H9 (cell line): ENCODE measurements around the gene ZNF638. TPM values are rescaled to one million over a fixed set of nuclear protein-coding genes. Genes with fewer than 3 reads are reported as not detected.

Experiments used
- DNase-seq: peaks from one replicate; pipeline ENCODE4 v3.0.0-alpha.2; 2017
- H2AFZ ChIP-seq: one replicate; pipeline ENCODE4 v1.6.1; 2013; ENCODE audit warnings: mild to moderate bottlenecking, low read length, control low read depth, moderate library complexity
- H2AK5ac ChIP-seq: 2 replicates; pipeline ENCODE4 v1.6.1; 2013; ENCODE audit warnings: low read length, control low read depth, mixed read lengths; ENCODE audit not compliant: insufficient read length
- H2BK120ac ChIP-seq: one replicate; pipeline ENCODE4 v1.6.1; 2013; ENCODE audit warnings: low read depth, mild to moderate bottlenecking, low read length, control low read depth, inconsistent platforms; ENCODE audit not compliant: poor library complexity, severe bottlenecking
- H2BK12ac ChIP-seq: 2 replicates; pipeline ENCODE4 v1.6.1; 2013; ENCODE audit warnings: low read length, control low read depth, mixed read lengths, low read depth; ENCODE audit not compliant: insufficient read length
- H2BK15ac ChIP-seq: 2 replicates; pipeline ENCODE4 v1.6.1; 2013; ENCODE audit warnings: low read depth, low read length, control low read depth
- H2BK20ac ChIP-seq: one replicate; pipeline ENCODE4 v1.6.1; 2013; ENCODE audit warnings: low read depth, mild to moderate bottlenecking, low read length, control low read depth, inconsistent platforms; ENCODE audit not compliant: poor library complexity, severe bottlenecking
- H2BK5ac ChIP-seq: 2 replicates; pipeline ENCODE4 v1.6.1; 2013; ENCODE audit warnings: low read length, control low read depth, mixed read lengths; ENCODE audit not compliant: insufficient read length
- H3K14ac ChIP-seq: 2 replicates; pipeline ENCODE4 v1.6.1; 2013; ENCODE audit warnings: low read length, control low read depth; ENCODE audit not compliant: insufficient read depth
- H3K18ac ChIP-seq: 2 replicates; pipeline ENCODE4 v1.6.1; 2013; ENCODE audit warnings: low read depth, mild to moderate bottlenecking, mixed read lengths, low read length, control low read depth; ENCODE audit not compliant: insufficient read length
- H3K23ac ChIP-seq: 2 replicates; pipeline ENCODE4 v1.6.1; 2013; ENCODE audit warnings: low read length, control low read depth, mixed read lengths, low read depth; ENCODE audit not compliant: insufficient read length
- H3K23me2 ChIP-seq: 2 replicates; pipeline ENCODE4 v1.6.1; 2013; ENCODE audit warnings: low read depth, mild to moderate bottlenecking, mixed read lengths, low read length, control low read depth; ENCODE audit not compliant: insufficient read length, poor library complexity, severe bottlenecking
- H3K27ac ChIP-seq: 2 replicates; pipeline ENCODE4 v1.5.1; 2013; ENCODE audit warnings: low read length, control low read depth, mixed read lengths, low read depth; ENCODE audit not compliant: insufficient read length
- H3K27me3 ChIP-seq: 2 replicates; pipeline ENCODE4 v1.6.1; 2013; ENCODE audit warnings: low read length, control low read depth, inconsistent platforms; ENCODE audit not compliant: insufficient read depth
- H3K4ac ChIP-seq: 2 replicates; pipeline ENCODE4 v1.6.1; 2013; ENCODE audit warnings: low read depth, mild to moderate bottlenecking, control low read depth, inconsistent platforms, low read length, moderate library complexity
- H3K4me1 ChIP-seq: 2 replicates; pipeline ENCODE4 v1.6.1; 2013; ENCODE audit warnings: low read length, control low read depth, inconsistent platforms; ENCODE audit not compliant: insufficient read depth
- H3K4me2 ChIP-seq: 2 replicates; pipeline ENCODE4 v1.6.1; 2013; ENCODE audit warnings: low read length, control low read depth, mixed read lengths; ENCODE audit not compliant: insufficient read length, insufficient read depth
- H3K56ac ChIP-seq: 2 replicates; pipeline ENCODE4 v1.6.1; 2013; ENCODE audit warnings: low read depth, mild to moderate bottlenecking, mixed read lengths, low read length, control low read depth; ENCODE audit not compliant: insufficient read length
- H3K79me1 ChIP-seq: 2 replicates; pipeline ENCODE4 v1.6.1; 2013; ENCODE audit warnings: low read depth, mild to moderate bottlenecking, moderate library complexity, low read length, control low read depth, inconsistent platforms; ENCODE audit not compliant: insufficient read depth, poor library complexity, severe bottlenecking
- H3K79me2 ChIP-seq: 2 replicates; pipeline ENCODE4 v1.6.1; 2013; ENCODE audit warnings: low read length, control low read depth, inconsistent platforms; ENCODE audit not compliant: insufficient read depth
- H3K9ac ChIP-seq: 2 replicates; pipeline ENCODE4 v1.6.1; 2013; ENCODE audit warnings: low read length, control low read depth, mixed read lengths; ENCODE audit not compliant: insufficient read length; ENCODE audit errors: extremely low read depth
- H3K9me3 ChIP-seq: one replicate; pipeline ENCODE4 v1.6.1; 2013; ENCODE audit warnings: low read depth, low read length, inconsistent platforms; ENCODE audit not compliant: control insufficient read depth
- H3T11ph ChIP-seq: one replicate; pipeline ENCODE4 v1.6.1; 2013; ENCODE audit warnings: mild to moderate bottlenecking, low read length, control low read depth, inconsistent platforms
- H4K20me1 ChIP-seq: one replicate; pipeline ENCODE4 v1.6.1; 2013; ENCODE audit not compliant: control insufficient read depth, insufficient read length, insufficient read depth
- H4K5ac ChIP-seq: 2 replicates; pipeline ENCODE4 v1.6.1; 2013; ENCODE audit warnings: low read depth, mild to moderate bottlenecking, mixed read lengths, low read length, control low read depth; ENCODE audit not compliant: insufficient read length
- H4K8ac ChIP-seq: replicated peaks from 2 replicates; pipeline ENCODE4 v1.6.1; 2013; ENCODE audit warnings: low read length, control low read depth, mixed read lengths, low read depth; ENCODE audit not compliant: insufficient read length
- H4K91ac ChIP-seq: 2 replicates; pipeline ENCODE4 v1.6.1; 2013; ENCODE audit warnings: low read depth, mild to moderate bottlenecking, moderate library complexity, mixed read lengths, low read length, control low read depth; ENCODE audit not compliant: insufficient read length
- H3K27ac Mint-ChIP-seq, 3 experiments: 2 replicates in 2 of 3; 3 replicates in 1 of 3; pipeline ENCODE4 v1.8.0; 2020 to 2021; ENCODE audit warnings: mixed read lengths in 3 of 3, mild to moderate bottlenecking in 1 of 3, moderate library complexity in 1 of 3
- H3K27me3 Mint-ChIP-seq: 2 replicates; pipeline ENCODE4 v1.8.0; 2021; ENCODE audit warnings: low read depth, mild to moderate bottlenecking, moderate library complexity, mixed read lengths
- H3K36me3 Mint-ChIP-seq, 3 experiments: 2 replicates in 2 of 3; 3 replicates in 1 of 3; pipeline ENCODE4 v1.8.0; 2020 to 2021; ENCODE audit warnings: low read depth in 3 of 3, mixed read lengths in 3 of 3; ENCODE audit not compliant: insufficient read depth in 1 of 3
- H3K4me1 Mint-ChIP-seq, 2 experiments: 2 replicates each; pipeline ENCODE4 v1.8.0; 2020; ENCODE audit warnings: mixed read lengths in 2 of 2
- H3K4me3 Mint-ChIP-seq, 2 experiments: 2 replicates in 1 of 2; 3 replicates in 1 of 2; pipeline ENCODE4 v1.8.0; 2020 to 2021; ENCODE audit warnings: mild to moderate bottlenecking in 2 of 2, mixed read lengths in 2 of 2, moderate library complexity in 1 of 2
- H3K9me3 Mint-ChIP-seq, 2 experiments: 2 replicates in 1 of 2; 3 replicates in 1 of 2; pipeline ENCODE4 v1.8.0; 2020; ENCODE audit warnings: mild to moderate bottlenecking in 2 of 2, mixed read lengths in 2 of 2, moderate library complexity in 1 of 2
- CTCF ChIP-seq: fragments of 200-600 bp; sonication (generic); conservative IDR thresholded peaks from 3 replicates; pipeline ENCODE4 v1.8.0; 2021; ENCODE audit warnings: antibody characterized with exemption, mild to moderate bottlenecking
- WGBS: extraction: QIAGEN DNeasy Blood & Tissue Kit; methylation state at CpG from one replicate; pipeline ENCODE4 v1.1.7; 2013; ENCODE audit warnings: missing lambda C conversion rate, low lambda C conversion rate, mixed read lengths; ENCODE audit not compliant: insufficient read length; ENCODE audit errors: extremely low coverage; 5-methylcytosine and 5-hydroxymethylcytosine counted together
- total RNA-seq: library from RNA; stranded (reverse); gene quantifications from 2 replicates; pipeline ENCODE4 v1.2.1, GENCODE V29; 2021

Gene ZNF638
- total RNA-seq, 1 experiment from 2014 or later: 146 TPM

- Mint-ChIP-seq H3K36me3 (no peaks in the 10 kb centered on the region), H3K4me1 (peaks cover 21 to 38% of the 10 kb centered on the region in 2 experiments), H3K27ac (no peak overlapping the region), H3K4me3 (no peak overlapping the region), H3K27me3 (peaks cover 24% of the 10 kb centered on the region), H3K9me3 (no peaks in the 10 kb centered on the region)
- Histone ChIP-seq H3K9ac (no peak overlapping the region), H3K56ac (no peak overlapping the region), H3K23me2 (peaks cover 6% of the 10 kb centered on the region), H2BK12ac (no peak overlapping the region), H3K4ac (no peak overlapping the region), H3K4me1 (no peaks in the 10 kb centered on the region; the same call in 1 of the 2 replicates), H4K91ac (no peak overlapping the region), H3K14ac (no peak overlapping the region; the same call in 1 of the 2 replicates), H3T11ph (no peak overlapping the region), H3K79me2 (no peaks in the 10 kb centered on the region), H3K4me2 (no peak overlapping the region), H2BK20ac (no peak overlapping the region), H3K79me1 (no peaks in the 10 kb centered on the region), H2AK5ac (no peak overlapping the region), H2BK120ac (no peak overlapping the region), H3K9me3 (no peaks in the 10 kb centered on the region), H4K20me1 (no peaks in the 10 kb centered on the region), H3K18ac (no peak overlapping the region), H3K27me3 (no peaks in the 10 kb centered on the region), H2BK5ac (no peak overlapping the region), H4K5ac (no peak overlapping the region), H4K8ac (no peak overlapping the region), H3K23ac (no peak overlapping the region), H3K27ac (no peak overlapping the region), H2AFZ (no peak overlapping the region), H2BK15ac (no peak overlapping the region)
- no CpG with 5 or more reads among the region's 4 CpGs for WGBS
- DNase-seq: no peak
- TF ChIP-seq CTCF: no peak
These were observed 49.6 kb upstream of the ZNF638 start for GRCh38 chr2:71281950-71282349.
